GM18951 (cell line): ENCODE data around the gene DCBLD1.

Experiments
- POLR2A ChIP-seq: IDR thresholded peaks from 4 replicates; pipeline ENCODE4 v1.6.1; 2011; ENCODE audit warnings: mild to moderate bottlenecking; ENCODE audit not compliant: insufficient read length, insufficient read depth; ENCODE audit errors: extremely low read depth
- in situ Hi-C: fragments of 300-500 bp; cut with MboI; formaldehyde crosslinking; loops from one replicate; pipeline ENCODE4 v1.12.0; 2022; ENCODE audit warnings: low sequenced_read_pairs, mixed read lengths, inconsistent platforms; ENCODE audit not compliant: unreplicated experiment

DCBLD1 gene

DNA sequence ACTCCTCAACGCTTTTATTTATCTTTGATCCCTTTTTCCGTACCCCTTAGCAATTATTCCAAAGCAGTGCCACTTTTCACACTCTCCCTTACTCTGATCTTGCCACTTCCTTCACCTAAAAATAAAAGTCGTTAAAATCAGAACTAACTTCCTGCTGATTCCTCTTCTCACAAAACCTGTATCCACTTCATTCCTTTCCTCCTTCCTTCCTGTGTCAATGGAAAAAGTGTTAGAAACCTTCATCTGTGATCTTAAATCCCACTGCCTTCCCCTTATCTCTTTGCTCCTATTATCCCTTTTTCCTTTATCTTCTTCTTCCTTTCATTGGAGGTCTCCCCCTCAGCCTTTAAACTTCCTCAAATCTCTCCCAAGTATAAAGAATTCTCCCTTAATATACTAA, 70.7 kb downstream of the DCBLD1 start:
- in situ Hi-C loops: loop anchor here (10.0 to 25.0 kb wide), 2 partner anchors 108 to 216 kb away; no protein-coding TSS in a partner anchor
- TF ChIP-seq POLR2A: no peak

DNA sequence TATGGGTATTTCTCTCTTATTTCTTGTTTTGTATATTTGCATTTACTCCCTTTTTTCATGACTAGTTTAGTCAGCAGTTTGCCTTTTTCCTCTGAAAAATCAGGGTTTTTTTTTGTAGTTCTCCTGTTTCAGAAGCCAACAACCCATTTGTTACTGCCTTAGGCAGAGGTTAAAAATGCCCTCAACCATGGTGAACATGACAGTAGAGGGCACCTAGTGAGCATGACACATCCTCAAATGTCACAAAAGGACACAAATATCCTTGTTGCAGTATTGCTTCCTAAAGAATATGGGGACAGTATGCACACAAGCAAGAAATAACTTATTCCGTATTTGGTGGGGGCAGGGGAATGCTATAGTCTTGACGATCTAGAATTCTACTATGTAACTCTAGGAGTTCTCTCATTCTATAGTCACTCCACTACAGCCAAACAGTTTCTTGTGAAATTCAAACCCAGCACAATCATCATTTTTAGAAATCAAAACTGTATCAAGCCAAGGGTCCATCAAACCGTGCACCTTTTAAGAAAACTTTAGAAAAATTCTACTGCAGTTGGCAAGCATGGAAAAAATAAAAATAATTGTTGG, 72.9 kb downstream of the DCBLD1 start:
- in situ Hi-C loops: loop anchor here (10.0 to 25.0 kb wide), 2 partner anchors 111 to 218 kb away; no protein-coding TSS in a partner anchor
- no peak for TF ChIP-seq POLR2A

DNA sequence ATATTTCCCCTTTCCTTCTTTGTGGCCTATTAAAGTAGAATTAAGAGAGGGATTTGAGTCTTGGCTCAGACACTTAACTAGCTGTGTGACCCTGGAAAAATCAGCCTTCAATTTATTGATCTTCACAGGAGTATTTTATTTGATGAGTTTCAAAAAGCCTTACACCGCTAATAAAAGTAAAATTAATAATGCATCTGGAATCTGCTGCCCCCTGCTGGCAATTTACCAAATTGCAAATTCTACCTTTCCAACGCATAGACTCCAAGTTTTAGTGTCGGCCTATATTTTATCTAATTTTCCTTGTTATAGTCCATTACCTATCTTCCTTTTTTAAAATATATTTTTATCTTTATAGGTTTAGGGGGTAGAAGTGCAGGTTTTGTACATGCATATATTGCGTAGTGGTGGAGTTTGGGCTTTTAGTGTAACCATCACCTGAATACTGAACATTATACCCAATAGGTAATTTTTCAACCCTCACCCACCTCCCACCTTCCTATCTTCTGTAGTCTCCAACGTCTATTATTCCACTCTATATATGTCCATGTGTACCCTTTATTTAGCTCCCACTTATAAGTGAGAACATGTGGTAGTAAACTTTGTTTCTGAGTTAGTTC, 73.5 kb downstream of the DCBLD1 start:
- in situ Hi-C loops: loop anchor here (10.0 to 25.0 kb wide), 2 partner anchors 111 to 219 kb away; no protein-coding TSS in a partner anchor
- TF ChIP-seq POLR2A: no peak

DNA sequence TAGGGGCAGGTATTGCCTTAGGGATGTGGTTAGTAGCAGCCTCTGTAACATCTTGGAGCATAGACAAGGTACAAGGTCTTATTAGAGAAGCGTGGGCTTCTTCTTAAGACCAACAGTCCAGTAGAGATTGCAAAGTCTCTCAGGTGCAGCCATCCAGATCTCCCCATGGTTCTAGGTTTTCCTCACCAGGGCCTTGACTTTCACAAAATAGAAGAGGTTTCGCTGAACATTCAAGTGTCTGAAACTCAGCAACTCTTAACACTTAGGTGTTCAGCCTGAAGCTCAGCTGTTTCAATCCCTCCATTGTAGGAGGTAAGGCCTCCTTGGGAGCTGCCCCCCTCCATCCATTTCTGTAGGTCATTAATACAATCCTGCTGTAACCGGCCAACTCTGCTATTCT, 75.5 kb downstream of the DCBLD1 start:
- in situ Hi-C loops: loop anchor here (10.0 to 25.0 kb wide), 2 partner anchors 113 to 221 kb away; no protein-coding TSS in a partner anchor
- no peak for TF ChIP-seq POLR2A

DNA sequence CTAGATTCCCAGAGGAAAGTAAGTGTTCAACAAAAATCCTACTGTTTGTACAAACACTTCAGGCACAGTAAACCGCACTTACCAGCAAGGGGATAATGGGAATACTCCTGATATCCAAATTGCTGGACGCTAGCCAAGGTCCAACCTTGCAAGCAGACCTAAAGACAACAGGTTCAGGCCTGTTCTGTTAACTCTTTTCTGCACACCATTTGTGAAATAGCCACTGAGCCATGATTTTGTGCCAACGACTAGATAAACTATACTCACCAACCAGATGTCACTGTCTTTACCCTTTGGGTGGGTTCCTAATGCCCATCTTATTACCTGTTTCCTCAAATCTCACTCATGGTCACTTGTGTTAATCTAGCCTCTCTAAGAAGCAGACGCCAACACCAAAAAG, 76.3 kb downstream of the DCBLD1 start:
- in situ Hi-C loops: loop anchor here (10.0 to 25.0 kb wide), 2 partner anchors 114 to 222 kb away; no protein-coding TSS in a partner anchor
- TF ChIP-seq POLR2A: no peak

DNA sequence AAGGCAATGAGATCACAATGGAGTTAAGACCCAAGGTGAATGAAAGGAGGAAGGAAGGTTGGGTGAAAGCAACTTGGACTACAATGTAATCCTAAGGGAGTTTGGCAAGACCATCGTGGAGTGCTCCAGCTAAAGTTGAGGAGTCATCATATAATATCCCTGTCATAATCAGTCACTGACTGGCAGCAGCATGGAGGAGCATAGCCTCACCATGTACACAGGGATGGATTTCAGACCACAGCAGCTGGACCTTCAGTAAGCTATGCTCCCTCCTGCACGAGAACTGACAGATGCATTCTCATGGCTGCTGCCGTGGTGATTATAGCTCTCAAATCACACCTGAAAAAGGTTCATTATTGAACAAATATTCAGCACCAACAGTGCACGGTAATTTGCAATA, 76.8 kb downstream of the DCBLD1 start:
- in situ Hi-C loops: loop anchor here (10.0 to 25.0 kb wide), 2 partner anchors 114 to 222 kb away; no protein-coding TSS in a partner anchor
- no peak for TF ChIP-seq POLR2A

DNA sequence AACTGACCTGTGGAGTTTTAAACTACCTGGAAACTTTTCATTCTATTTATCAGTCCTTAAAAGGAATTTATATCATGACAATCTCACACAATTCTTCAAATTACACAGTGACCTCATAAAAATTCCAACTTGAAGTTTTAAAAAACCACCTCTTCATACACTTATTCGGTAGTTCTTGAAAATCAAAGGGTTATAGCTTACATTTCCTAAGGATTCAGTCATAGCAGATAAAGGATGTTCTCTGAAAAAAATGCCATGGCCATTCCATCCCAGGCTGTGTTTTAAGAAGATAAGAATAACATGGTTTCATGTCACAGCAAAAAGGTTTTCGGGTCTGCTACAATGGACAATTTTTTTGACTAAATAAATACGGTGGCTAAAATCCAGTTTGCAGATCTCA, 78.7 kb downstream of the DCBLD1 start:
- in situ Hi-C loops: loop anchor here (25.0 kb wide), 1 partner anchor 224 kb away; no protein-coding TSS in a partner anchor
- TF ChIP-seq POLR2A: no peak

DNA sequence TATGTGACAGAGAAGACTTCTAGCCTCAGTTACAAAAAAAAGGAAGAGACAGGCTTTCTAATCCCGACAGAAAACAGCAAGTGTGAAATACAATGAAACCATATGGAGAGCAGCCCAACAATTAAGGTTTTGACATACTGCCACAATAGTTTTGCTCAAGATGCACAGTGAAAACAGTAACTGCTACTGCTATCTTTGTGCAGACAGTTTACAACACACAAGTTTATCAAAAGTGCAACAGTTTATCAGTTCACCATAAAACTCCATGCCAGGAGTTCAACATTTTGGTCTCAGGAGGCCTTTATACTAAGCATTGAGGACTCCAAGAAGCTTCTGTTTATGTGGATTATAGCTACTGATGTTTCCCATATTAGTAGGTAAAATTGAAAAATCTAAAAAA, 82.2 kb downstream of the DCBLD1 start:
- no peak for TF ChIP-seq POLR2A
- in situ Hi-C loops: loop anchor here (25.0 kb wide), 1 partner anchor 227 kb away; no protein-coding TSS in a partner anchor

DNA sequence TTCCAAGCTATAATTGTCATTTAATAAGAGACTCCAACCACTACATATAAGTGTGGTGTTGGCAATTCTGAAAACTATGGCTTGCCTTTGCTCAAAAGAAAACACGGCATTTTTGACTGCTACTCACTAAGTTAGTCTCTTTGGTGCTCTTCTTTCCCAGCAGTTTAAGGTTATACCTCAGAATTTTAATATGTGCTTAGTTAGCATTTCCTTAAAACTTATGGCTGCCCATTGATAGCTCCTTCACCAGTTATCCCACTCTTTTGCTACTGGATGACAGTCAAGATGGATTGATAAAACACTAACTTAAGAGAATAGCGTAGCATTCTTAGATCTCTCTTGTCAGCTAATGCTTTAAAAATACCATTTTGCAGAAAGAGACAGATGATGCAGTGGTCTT, 85.8 kb downstream of the DCBLD1 start:
- TF ChIP-seq POLR2A: no peak
- in situ Hi-C loops: loop anchor here (25.0 kb wide), 1 partner anchor 231 kb away; no protein-coding TSS in a partner anchor

DNA sequence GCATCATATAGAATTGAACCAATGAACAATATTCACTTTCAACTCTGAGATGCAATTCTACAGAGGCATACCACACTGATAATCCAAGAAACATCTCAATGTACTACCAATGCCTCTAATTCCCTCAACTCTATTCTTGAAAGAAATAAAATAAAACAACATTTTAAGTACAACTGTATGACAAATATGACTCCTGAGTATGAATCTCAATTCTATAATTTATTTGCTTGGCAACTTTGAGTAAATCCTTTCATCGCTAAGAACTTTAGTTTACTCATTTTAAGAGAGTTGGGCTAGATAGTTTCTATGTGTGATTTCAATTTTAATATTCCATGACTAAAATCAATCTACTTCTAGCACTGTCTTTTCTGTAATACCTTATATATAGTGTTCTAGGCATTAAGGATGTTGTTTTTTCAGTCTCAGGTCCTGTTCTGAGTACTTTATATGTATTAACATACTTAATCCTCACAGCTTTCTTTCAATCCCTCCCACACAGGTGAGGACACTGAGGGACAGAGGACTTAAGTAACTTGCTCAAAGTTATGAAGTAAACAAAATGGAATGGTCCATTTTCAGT, 86.4 kb downstream of the DCBLD1 start:
- in situ Hi-C loops: loop anchor here (25.0 kb wide), 1 partner anchor 232 kb away; no protein-coding TSS in a partner anchor
- TF ChIP-seq POLR2A: no peak

DNA sequence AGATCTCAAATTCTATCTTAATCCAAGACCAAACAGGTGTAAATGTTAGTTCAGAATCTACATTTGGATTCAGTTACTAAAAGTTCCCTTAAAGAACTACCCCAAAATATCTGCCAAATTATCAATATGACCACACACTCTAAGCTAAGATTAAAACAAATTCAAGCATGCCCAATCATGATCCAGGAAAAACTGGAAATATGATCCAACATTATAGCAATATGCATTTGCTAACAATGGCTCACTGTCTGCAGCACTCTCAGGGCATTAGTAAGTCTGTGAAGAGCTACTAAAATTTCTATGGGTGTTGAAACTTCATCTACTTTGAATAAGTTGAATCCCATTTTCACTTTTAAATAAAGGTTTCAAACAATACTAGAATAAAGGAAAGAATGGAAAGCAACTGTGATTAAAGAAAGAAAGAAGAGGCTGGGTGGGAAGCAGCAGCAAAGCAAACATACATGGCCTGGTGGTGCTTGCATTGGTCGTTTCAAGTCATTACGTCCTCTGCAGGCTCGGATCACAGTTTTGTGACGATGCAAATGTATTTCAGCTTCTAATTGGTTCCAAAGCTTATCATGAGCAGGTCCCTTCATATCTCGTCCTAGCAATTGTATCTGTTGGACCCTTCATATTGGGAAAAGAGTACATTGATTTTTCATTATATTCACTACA, 90.7 kb downstream of the DCBLD1 start:
- no peak for TF ChIP-seq POLR2A
- in situ Hi-C loops: loop anchor here (25.0 kb wide), 1 partner anchor 236 kb away; no protein-coding TSS in a partner anchor

DNA sequence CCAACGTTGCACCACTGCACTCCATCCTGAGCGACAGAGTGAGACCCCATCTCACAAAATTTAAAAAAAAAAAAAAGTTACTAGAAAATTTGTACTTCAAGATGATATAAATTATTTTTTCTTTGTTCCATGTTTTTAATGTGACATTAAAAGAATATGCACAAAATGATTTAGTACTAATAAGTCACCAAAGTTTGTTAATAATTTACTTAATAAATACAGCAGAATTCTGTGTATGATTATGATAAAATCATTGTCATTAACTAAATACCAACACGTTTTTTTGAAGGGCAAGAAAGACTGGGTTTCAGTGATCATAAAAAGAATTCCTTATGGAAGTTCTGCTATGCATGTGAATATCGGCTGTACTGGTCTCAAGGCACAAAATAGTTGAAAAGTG, 91.7 kb downstream of the DCBLD1 start:
- in situ Hi-C loops: loop anchor here (25.0 kb wide), 1 partner anchor 237 kb away; no protein-coding TSS in a partner anchor

DNA sequence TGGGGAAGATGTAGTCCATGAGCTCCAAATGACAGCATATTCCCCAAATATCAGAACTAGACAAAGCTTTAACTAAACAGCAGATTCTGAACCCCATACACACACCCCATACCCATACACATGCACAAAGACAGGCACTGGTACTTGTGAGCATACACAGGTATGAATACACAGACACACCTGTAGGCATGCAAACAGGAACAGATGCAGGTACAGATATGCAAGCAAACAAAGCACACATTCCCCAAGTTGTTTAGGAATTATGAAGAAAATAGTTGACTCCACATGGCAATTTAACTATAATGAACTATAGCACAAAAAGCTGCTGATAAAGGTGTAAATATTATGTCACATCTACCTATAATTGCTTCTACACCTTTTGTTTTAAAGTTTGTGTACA, 103.2 kb downstream of the DCBLD1 start:
- in situ Hi-C loops: no loop called here

More for the DNA sequence above, 91.7 kb downstream of the DCBLD1 start:
- no peak for TF ChIP-seq POLR2A

More for the DNA sequence above, 103.2 kb downstream of the DCBLD1 start:
- no peak for TF ChIP-seq POLR2A
